GM23338 (cell line): Measurements from ENCODE around the gene ARL2BP. TPM values are rescaled to one million over a fixed set of nuclear protein-coding genes. Genes with fewer than 3 reads are reported as not detected.

Experiments used
- ATAC-seq: fragments of 200-7000 bp; cut with Tn5 transposase; 3 replicates; pipeline ENCODE4 v1.9.1; 2020
- DNase-seq: peaks from one replicate; pipeline ENCODE4 v3.0.0-alpha.2; 2015; ENCODE audit warnings: low spot score
- H2AFZ ChIP-seq: fragments of 200-600 bp; sonication (generic); 2 replicates; pipeline ENCODE4 v1.8.0; 2016; ENCODE audit warnings: antibody characterized with exemption, mild to moderate bottlenecking, moderate library complexity
- H3F3A ChIP-seq: fragments of 200-600 bp; sonication (generic); replicated peaks from 2 replicates; pipeline ENCODE4 v1.8.0; 2017; ENCODE audit warnings: antibody characterized with exemption, mixed run types, low read depth
- H3K27ac ChIP-seq: fragments of 200-600 bp; sonication (generic); 2 replicates; pipeline ENCODE4 v1.6.1; 2016; ENCODE audit warnings: low read depth
- H3K27me3 ChIP-seq: fragments of 200-600 bp; sonication (generic); 2 replicates; pipeline ENCODE4 v1.8.0; 2016; ENCODE audit warnings: mild to moderate bottlenecking, mixed run types, moderate library complexity; ENCODE audit not compliant: insufficient read depth
- H3K36me3 ChIP-seq: fragments of 200-600 bp; sonication (generic); 2 replicates; pipeline ENCODE4 v1.8.0; 2016; ENCODE audit warnings: mild to moderate bottlenecking; ENCODE audit not compliant: insufficient read depth
- H3K4me1 ChIP-seq: fragments of 200-600 bp; sonication (generic); 2 replicates; pipeline ENCODE4 v1.8.0; 2016; ENCODE audit warnings: mild to moderate bottlenecking, moderate library complexity; ENCODE audit not compliant: insufficient read depth
- H3K4me2 ChIP-seq: fragments of 200-600 bp; sonication (generic); 2 replicates; pipeline ENCODE4 v1.7.1; 2017; ENCODE audit warnings: mixed run types
- H3K4me3 ChIP-seq: fragments of 200-600 bp; sonication (generic); 2 replicates; pipeline ENCODE4 v1.6.1; 2016; ENCODE audit warnings: mixed run types
- H3K79me2 ChIP-seq: fragments of 200-600 bp; sonication (generic); replicated peaks from 2 replicates; pipeline ENCODE4 v1.8.0; 2017; ENCODE audit warnings: mild to moderate bottlenecking; ENCODE audit not compliant: insufficient read depth
- H3K9me2 ChIP-seq: fragments of 200-600 bp; sonication (generic); 2 replicates; pipeline ENCODE4 v1.8.0; 2017; ENCODE audit not compliant: insufficient read depth
- H4K20me1 ChIP-seq: fragments of 200-600 bp; sonication (generic); replicated peaks from 2 replicates; pipeline ENCODE4 v1.8.0; 2017; ENCODE audit warnings: mild to moderate bottlenecking; ENCODE audit not compliant: insufficient read depth
- H3K27ac Mint-ChIP-seq: 2 replicates; pipeline ENCODE4 v1.8.0; 2020; ENCODE audit warnings: inconsistent platforms, mild to moderate bottlenecking, moderate library complexity, mixed read lengths
- H3K27me3 Mint-ChIP-seq: 3 replicates; pipeline ENCODE4 v1.8.0; 2022; ENCODE audit warnings: low read depth, mild to moderate bottlenecking, moderate library complexity, mixed read lengths, inconsistent platforms; ENCODE audit not compliant: insufficient read depth, poor library complexity
- H3K36me3 Mint-ChIP-seq: 3 replicates; pipeline ENCODE4 v1.8.0; 2021; ENCODE audit warnings: low read depth, mild to moderate bottlenecking, inconsistent platforms, moderate library complexity, mixed read lengths
- H3K4me1 Mint-ChIP-seq: 3 replicates; pipeline ENCODE4 v1.8.0; 2020; ENCODE audit warnings: mild to moderate bottlenecking, inconsistent platforms, mixed read lengths
- H3K4me3 Mint-ChIP-seq: 3 replicates; pipeline ENCODE4 v1.8.0; 2021; ENCODE audit warnings: moderate library complexity, mild to moderate bottlenecking, inconsistent platforms, mixed read lengths
- H3K9me3 Mint-ChIP-seq: 3 replicates; pipeline ENCODE4 v1.8.0; 2020; ENCODE audit warnings: moderate library complexity, mild to moderate bottlenecking, inconsistent platforms, mixed read lengths
- CREB1 ChIP-seq: fragments of 250-450 bp; sonication (Bioruptor Pico); IDR thresholded peaks from 2 replicates; pipeline ENCODE4 v1.5.0; 2020; ENCODE audit warnings: low read depth, mild to moderate bottlenecking, moderate library complexity
- CTCF ChIP-seq, 2 experiments: fragments of 200-600 bp in 1 of 2; sonication (generic) in 1 of 2; conservative IDR thresholded peaks; 2 replicates each; pipeline versions ENCODE4 v1.5.1 to v1.6.1; 2016 to 2017; ENCODE audit warnings: antibody characterized with exemption in 2 of 2, low read depth in 2 of 2, mild to moderate bottlenecking in 2 of 2, moderate library complexity in 1 of 2
- ETS1 ChIP-seq: IDR thresholded peaks from 2 replicates; pipeline ENCODE4 v1.6.1; 2016; ENCODE audit warnings: antibody characterized with exemption
- EZH2 ChIP-seq: fragments of 200-600 bp; sonication (generic); IDR thresholded peaks from one replicate; pipeline ENCODE4 v1.8.0; 2017; ENCODE audit warnings: antibody characterized with exemption, mild to moderate bottlenecking, low read depth; ENCODE audit not compliant: unreplicated experiment
- EZH2phosphoT487 ChIP-seq: fragments of 200-600 bp; sonication (generic); IDR thresholded peaks from one replicate; pipeline ENCODE4 v1.8.1; 2018; ENCODE audit warnings: antibody characterized with exemption; ENCODE audit not compliant: unreplicated experiment
- JUNB ChIP-seq: IDR thresholded peaks from one replicate; pipeline ENCODE4 v1.6.1; 2016; ENCODE audit warnings: antibody characterized with exemption; ENCODE audit not compliant: unreplicated experiment
- POLR2AphosphoS5 ChIP-seq: IDR thresholded peaks from 2 replicates; pipeline ENCODE4 v1.6.1; 2016; ENCODE audit warnings: antibody characterized with exemption, low read depth
- REST ChIP-seq: IDR thresholded peaks from one replicate; pipeline ENCODE4 v1.6.1; 2018; ENCODE audit warnings: antibody characterized with exemption; ENCODE audit not compliant: unreplicated experiment
- STAT1 ChIP-seq: IDR thresholded peaks from one replicate; pipeline ENCODE4 v1.6.1; 2016; ENCODE audit warnings: antibody characterized with exemption; ENCODE audit not compliant: unreplicated experiment
- ZNF114 ChIP-seq: fragments of 250-450 bp; sonication (Bioruptor Pico); IDR thresholded peaks from 2 replicates; pipeline ENCODE4 v1.5.0; 2020; ENCODE audit warnings: mild to moderate bottlenecking, moderate library complexity
- polyA plus RNA-seq: library from polyadenylated mRNA; unstranded; fragments of >200 nt; fragmentation: Nextera tagmentation; extraction: Ambion mirVana; gene quantifications from 2 replicates; pipeline ENCODE4 v1.2.1, GENCODE V29; 2016
- total RNA-seq: library from RNA; depleted of rRNA; stranded (reverse); fragments of >200 nt; shearing (Covaris generic); gene quantifications from 2 replicates; pipeline ENCODE4 v1.2.3, GENCODE V29; 2014

The ARL2BP gene
- total and polyA plus RNA-seq, 2 experiments from 2014 or later, result 10.3 to 13.4 TPM

- DNase-seq (no peak), ATAC-seq (no peak)
- Histone ChIP-seq H3F3A (no peaks in the 10 kb centered on the region), H3K4me2 (no peak overlapping the region), H3K4me1 (peaks cover 13% of the 10 kb centered on the region), H3K27me3 (no peaks in the 10 kb centered on the region), H4K20me1 (no peaks in the 10 kb centered on the region), H2AFZ (no peak overlapping the region), H3K27ac (no peak overlapping the region), H3K4me3 (no peak overlapping the region), H3K9me2 (no peaks in the 10 kb centered on the region), H3K36me3 (no peaks in the 10 kb centered on the region), H3K79me2 (no peaks in the 10 kb centered on the region)
- Mint-ChIP-seq H3K4me3 (no peak overlapping the region), H3K36me3 (no peaks in the 10 kb centered on the region), H3K27ac (no peak overlapping the region), H3K9me3 (no peaks in the 10 kb centered on the region), H3K4me1 (peaks cover 23% of the 10 kb centered on the region), H3K27me3 (peaks cover 13% of the 10 kb centered on the region)
- TF ChIP-seq JUNB, result no peak
- no peak for TF ChIP-seq POLR2AphosphoS5
- TF ChIP-seq ETS1, result no peak
- TF ChIP-seq REST, result no peak
- no peak for TF ChIP-seq EZH2
- TF ChIP-seq CREB1, result no peak
- TF ChIP-seq EZH2phosphoT487, result no peak
- no peak for TF ChIP-seq ZNF114 (CRISPR knock-in tag)
These were observed 18.7 kb downstream of the ARL2BP start for GRCh38 chr16:57263541-57264351.

GRCh38 chr16:57264381-57264780 is 19.3 kb downstream of the ARL2BP start:
- no peaks in the 10 kb centered on the region for H3K9me3 Mint-ChIP-seq
- no peak overlapping the region for H3K27ac ChIP-seq
- TF ChIP-seq STAT1 (no peak), JUNB (no peak), CTCF (conservative IDR thresholded peaks at IDR 0.05; ENCODE audit: low read depth in 2 of 2) (no peak), REST (no peak), EZH2 (no peak), EZH2phosphoT487 (no peak), CREB1 (no peak)

More at GRCh38 chr16:57264381-57264780, 19.3 kb downstream of the ARL2BP start:
- Mint-ChIP-seq H3K4me1 (peaks cover 26% of the 10 kb centered on the region), H3K27ac (no peak overlapping the region), H3K36me3 (no peaks in the 10 kb centered on the region), H3K27me3 (peaks cover 13% of the 10 kb centered on the region), H3K4me3 (no peak overlapping the region)
- H3K27me3 ChIP-seq, result no peaks in the 10 kb centered on the region
- no peaks in the 10 kb centered on the region for H3K36me3 ChIP-seq
- H2AFZ ChIP-seq, result no peak overlapping the region
- H3K9me2 ChIP-seq, result no peaks in the 10 kb centered on the region
- DNase-seq, result no peak
- no peaks in the 10 kb centered on the region for H3K79me2 ChIP-seq
- H3K4me3 ChIP-seq, result no peak overlapping the region
- no peaks in the 10 kb centered on the region for H3F3A ChIP-seq
- H4K20me1 ChIP-seq, result no peaks in the 10 kb centered on the region
- ATAC-seq, result no peak
- no peak overlapping the region for H3K4me2 ChIP-seq
- peaks cover 13% of the 10 kb centered on the region for H3K4me1 ChIP-seq
